GM12875 (cell line): ENCODE data around the gene SH3BP2.

Experiments used
- H3K4me3 ChIP-seq: one replicate; pipeline ENCODE4 v1.5.1; 2011; ENCODE audit warnings: low read depth, low read length, control low read depth
- TF ChIP-seq, protein P1 (sequence below): IDR thresholded peaks from 2 replicates; pipeline ENCODE4 v1.5.1; 2011; ENCODE audit warnings: low read depth, mild to moderate bottlenecking, control low read depth, inconsistent platforms, low read length, moderate library complexity, borderline replicate concordance; ENCODE audit not compliant: insufficient read depth

The SH3BP2 gene

DNA sequence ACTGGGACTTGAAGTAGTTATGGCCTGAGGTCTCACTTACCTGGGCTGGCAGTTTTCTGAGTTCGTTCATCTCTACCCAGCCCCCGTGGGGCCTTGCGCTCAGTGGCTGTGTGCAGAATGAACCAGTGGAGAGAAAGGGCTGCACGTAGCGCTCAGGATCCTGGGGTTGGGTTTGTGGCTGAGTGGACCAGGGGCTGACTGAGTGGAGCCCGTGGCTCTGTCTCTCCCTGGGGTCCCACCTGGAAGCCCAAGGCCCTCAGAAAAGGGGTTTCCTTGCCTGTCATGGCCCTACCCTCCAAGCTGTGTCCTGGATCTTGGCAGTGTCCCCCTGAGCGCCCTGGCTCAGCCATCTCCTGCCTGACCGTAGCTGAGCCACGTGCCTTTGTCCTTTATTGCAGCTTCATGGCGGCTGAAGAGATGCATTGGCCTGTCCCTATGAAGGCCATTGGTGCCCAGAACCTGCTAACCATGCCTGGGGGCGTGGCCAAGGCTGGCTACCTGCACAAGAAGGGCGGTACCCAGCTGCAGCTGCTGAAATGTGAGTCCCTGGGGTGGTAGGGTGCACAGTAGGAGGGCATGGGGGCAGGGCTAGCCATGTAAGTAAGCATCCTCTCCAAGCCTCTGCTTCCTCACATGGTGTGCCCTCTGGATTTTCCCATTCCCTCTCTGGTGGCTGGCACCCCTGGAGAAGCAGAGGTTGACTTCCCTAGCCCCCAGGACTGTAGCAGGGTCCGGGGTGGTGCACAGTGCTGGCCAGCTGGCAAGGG lies 27.5 kb downstream of the SH3BP2 start:
- TF ChIP-seq, protein P1, sequence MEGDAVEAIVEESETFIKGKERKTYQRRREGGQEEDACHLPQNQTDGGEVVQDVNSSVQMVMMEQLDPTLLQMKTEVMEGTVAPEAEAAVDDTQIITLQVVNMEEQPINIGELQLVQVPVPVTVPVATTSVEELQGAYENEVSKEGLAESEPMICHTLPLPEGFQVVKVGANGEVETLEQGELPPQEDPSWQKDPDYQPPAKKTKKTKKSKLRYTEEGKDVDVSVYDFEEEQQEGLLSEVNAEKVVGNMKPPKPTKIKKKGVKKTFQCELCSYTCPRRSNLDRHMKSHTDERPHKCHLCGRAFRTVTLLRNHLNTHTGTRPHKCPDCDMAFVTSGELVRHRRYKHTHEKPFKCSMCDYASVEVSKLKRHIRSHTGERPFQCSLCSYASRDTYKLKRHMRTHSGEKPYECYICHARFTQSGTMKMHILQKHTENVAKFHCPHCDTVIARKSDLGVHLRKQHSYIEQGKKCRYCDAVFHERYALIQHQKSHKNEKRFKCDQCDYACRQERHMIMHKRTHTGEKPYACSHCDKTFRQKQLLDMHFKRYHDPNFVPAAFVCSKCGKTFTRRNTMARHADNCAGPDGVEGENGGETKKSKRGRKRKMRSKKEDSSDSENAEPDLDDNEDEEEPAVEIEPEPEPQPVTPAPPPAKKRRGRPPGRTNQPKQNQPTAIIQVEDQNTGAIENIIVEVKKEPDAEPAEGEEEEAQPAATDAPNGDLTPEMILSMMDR: no peak
- no peak overlapping the region for H3K4me3 ChIP-seq

DNA sequence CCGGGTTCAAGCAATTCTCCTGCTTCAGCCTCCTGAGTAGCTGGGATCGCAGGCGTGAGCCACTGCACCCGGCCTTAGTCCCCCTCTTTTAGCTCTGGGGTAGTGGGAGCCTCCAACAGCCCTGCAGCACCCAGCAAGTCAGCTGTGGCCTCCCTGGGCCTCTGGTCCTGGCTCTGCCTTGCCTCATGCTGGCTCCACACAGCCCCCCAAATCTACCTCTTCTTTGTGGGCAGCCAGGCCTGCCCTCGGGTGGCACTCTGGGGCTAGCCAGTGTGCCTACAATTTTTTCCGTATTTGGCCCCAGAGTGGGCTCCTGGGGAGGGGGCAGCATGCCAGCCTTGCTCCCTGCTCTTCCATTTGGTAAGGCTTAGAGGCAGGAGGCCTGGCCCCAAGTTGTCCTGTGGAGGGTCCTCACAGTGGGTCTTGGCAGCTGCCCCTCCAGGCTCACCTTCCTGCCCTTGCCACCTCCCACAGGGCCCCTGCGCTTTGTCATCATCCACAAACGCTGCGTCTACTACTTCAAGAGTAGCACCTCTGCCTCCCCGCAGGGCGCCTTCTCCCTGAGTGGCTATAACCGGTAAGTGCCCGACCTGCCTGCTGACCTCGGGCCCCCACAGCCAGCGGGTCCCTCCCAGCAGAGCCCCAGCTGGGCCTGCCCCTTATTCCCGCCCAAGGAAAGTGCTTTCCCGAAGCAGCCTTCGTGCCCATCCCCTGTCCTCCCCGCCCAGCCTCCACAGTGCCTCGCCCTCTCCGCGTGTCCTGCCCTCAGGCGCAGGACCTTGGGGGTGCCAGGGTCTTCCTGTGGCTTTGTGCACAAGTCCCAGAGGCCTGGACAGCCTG lies 29.8 kb downstream of the SH3BP2 start:
- H3K4me3 ChIP-seq: no peak overlapping the region
- TF ChIP-seq, protein P1: no peak

DNA sequence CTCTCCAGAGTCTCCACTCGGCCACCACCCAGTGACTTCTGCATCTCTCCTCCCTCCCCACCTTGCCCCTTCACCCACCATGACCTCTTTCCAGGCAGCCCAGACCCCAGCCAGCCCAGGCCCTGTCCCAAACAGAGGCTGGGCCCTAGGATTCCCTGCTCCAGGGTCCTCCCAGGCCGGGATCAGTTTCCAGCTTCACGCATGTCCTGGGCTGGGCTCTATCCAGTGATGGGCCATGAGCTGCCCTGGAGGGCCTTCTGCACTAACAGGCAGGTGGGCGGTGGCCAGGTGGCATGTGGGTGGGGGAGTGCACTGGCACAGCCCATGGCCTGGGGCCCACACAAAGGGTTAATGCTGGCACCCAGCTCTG lies 30.4 kb downstream of the SH3BP2 start:
- TF ChIP-seq, protein P1: no peak
- no peak overlapping the region for H3K4me3 ChIP-seq

DNA sequence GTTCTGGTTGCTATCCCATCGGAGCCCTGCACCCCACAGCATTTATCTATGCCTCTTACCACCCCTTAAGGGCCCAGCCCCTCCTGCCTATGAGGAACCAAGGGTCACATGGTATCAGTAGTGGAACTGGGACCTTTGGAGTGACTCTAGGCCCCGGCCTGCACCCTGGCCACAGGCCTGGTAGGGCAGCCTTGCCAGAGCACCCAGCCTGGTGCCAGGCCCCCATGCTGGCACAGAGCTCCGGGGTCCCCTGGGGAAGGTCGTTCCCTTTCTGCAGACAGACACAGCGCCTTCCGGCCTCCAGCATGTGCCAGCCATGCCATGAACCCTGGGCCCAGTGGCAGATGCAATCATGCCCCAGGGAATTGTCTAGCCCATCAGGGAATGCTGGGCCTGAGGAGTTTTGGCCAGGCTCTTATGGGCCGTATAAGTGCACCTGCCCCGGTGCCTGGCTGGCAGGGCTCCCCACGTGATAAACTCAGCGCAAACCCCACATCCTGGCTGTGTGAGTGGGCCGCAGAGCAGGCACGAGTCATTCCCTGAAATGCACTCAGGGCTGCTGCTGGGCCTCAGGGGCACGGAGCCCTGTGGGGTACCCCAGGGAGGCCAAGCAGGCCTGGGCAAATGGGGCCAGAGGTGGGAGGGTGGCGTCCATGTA lies 30.9 kb downstream of the SH3BP2 start:
- TF ChIP-seq, protein P1: no peak
- no peak overlapping the region for H3K4me3 ChIP-seq

DNA sequence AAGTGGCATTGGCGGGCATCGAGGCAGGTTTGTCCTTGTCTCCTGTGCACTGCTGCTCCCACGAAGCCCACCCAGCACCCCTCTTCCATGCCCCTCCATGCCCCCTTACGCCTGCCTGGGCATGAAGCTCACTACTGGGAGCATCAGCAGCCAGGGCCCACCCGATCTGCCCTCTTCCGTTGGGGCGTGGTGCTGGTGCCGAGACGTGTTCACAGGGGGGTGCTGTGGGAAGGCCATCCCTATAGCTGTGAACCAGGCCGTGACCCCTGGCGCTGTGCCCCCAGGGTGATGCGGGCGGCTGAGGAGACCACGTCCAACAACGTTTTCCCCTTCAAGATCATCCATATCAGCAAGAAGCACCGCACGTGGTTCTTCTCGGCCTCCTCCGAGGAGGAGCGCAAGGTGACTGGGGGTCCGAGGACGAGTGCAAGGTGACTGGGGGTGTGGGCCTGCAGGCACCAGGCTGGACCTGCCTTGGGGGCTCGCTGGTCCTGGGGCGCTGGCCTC lies 31.5 kb downstream of the SH3BP2 start:
- no peak overlapping the region for H3K4me3 ChIP-seq
- TF ChIP-seq, protein P1: no peak

DNA sequence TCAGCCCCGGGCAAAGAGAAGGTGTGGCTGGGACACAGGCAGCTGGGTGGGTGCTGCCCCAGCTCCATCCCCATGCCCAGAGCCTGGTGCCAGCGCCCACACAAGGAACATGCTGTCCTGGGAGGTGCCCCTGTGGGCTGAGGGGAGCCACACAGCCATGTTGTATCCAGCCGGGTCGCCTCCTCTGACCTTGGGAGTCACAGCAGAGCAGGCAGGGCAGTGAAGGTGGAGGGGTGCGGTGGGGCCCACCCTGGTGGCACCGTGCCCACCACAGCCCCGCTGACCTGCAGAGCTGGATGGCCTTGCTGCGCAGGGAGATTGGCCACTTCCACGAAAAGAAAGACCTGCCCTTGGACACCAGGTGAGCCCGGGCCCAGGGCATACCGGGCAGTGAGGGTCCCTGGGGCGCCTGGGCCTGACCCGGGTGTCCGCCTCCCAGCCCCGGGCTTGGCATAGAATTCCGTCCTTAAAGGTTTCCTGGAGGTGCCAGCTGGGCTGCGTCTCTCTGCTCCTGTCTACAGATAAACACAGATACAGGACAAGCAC lies 32.0 kb downstream of the SH3BP2 start:
- H3K4me3 ChIP-seq: no peak overlapping the region
- TF ChIP-seq, protein P1: no peak
